Testis (tissue), 3 donors: ENCODE data around the gene RHBDL3. TPM values are rescaled to one million over a fixed set of nuclear protein-coding genes. Genes with fewer than 3 reads are reported as not detected.

ENCODE experiments used
- DNase-seq: peaks from one replicate; pipeline ENCODE4 v3.0.0-alpha.2; 2019
- H3K27ac ChIP-seq, 2 donors: fragments of 200-600 bp; sonication (generic); one replicate each; pipeline ENCODE4 v1.5.1; 2019
- H3K27me3 ChIP-seq: fragments of 200-600 bp; sonication (generic); one replicate; pipeline ENCODE4 v1.5.1; 2019
- H3K36me3 ChIP-seq: fragments of 200-600 bp; sonication (generic); one replicate; pipeline ENCODE4 v1.5.1; 2017; ENCODE audit warnings: low read depth; ENCODE audit errors: missing control alignments
- H3K4me1 ChIP-seq: fragments of 200-600 bp; sonication (generic); one replicate; pipeline ENCODE4 v1.5.1; 2019
- H3K4me3 ChIP-seq, 2 donors: fragments of 200-600 bp; sonication (generic); one replicate each; pipeline ENCODE4 v1.5.1; 2017 to 2019
- H3K9me3 ChIP-seq: fragments of 200-600 bp; sonication (generic); one replicate; pipeline ENCODE4 v1.5.1; 2017
- POLR2A ChIP-seq: fragments of 450-650 bp; IDR thresholded peaks from one replicate; pipeline ENCODE4 v1.6.1; 2017; ENCODE audit warnings: antibody characterized with exemption, mild to moderate bottlenecking, moderate library complexity
- WGBS, 2 donors: methylation state at CpG; one replicate each; pipeline ENCODE4 v1.1.5; 2018; 5-methylcytosine and 5-hydroxymethylcytosine counted together
- intact Hi-C: fragments of 100-400 bp; cut with DNase I; formaldehyde crosslinking; loops from one replicate; pipeline ENCODE4 v1.15.1; 2023; ENCODE audit warnings: low total_unique reads
- polyA plus RNA-seq: library from polyadenylated mRNA; stranded (reverse); fragments of 350-450 nt; fragmentation: Illumina TruSeq; extraction: RNeasy Lipid Tissue Mini Kit (QIAGEN cat#74804); gene quantifications from one replicate; pipeline ENCODE4 v1.2.3, GENCODE V29; 2014; ENCODE audit warnings: low read depth, low replicate concordance; ENCODE audit not compliant: insufficient read depth
- total RNA-seq, 2 donors: library from RNA; depleted of rRNA; stranded (reverse); fragments of >200 nt; gene quantifications; one replicate each; pipeline ENCODE4 v1.2.3, GENCODE V29; 2016
- TF ChIP-seq, protein P1 (sequence below), 3 experiments: fragments of 450-650 bp in 2 of 3; fragments of 200-600 bp in 1 of 3; sonication (generic) in 1 of 3; IDR thresholded peaks; one replicate each; pipeline ENCODE4 v1.5.1; 2016 to 2019; ENCODE audit warnings: antibody characterized with exemption in 3 of 3, mild to moderate bottlenecking in 2 of 3, moderate library complexity in 1 of 3

RHBDL3 gene
- total and polyA plus RNA-seq, 3 donors from 2014 or later: 3.5 to 4.5 (median 4.1) TPM

DNA sequence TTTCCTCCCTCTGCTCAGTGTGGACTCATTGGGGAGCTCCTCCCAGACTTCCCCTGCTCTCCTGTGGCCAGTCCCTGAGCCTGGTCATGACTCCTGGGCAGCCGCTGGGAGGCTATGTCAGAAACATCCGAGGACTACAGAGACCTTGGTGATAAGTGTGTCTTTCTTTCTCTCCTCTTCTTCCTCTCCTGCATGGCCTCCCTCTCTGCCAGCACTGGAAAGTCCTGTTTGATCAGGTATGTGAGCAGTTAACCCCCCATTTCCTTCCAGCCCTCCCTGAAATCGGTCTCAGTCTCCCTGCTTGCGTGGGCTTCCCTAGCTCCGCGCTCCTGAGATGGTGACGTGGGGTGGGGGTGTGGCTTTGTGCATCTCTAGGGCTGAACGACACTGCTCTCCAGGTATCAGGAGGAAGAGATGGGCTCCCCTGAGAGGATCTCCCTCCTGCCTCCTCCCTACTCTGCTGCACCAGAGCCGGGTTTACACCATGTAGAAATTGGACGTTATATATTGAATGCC is 2.1 kb downstream of the RHBDL3 start:
- no peak for DNase-seq
- Histone ChIP-seq H3K27me3 (no peaks in the 10 kb centered on the region), H3K9me3 (no peaks in the 10 kb centered on the region), H3K27ac (no peak overlapping the region), H3K4me3 (no peak overlapping the region), H3K36me3 (no peaks in the 10 kb centered on the region), H3K4me1 (peaks cover 3% of the 10 kb centered on the region)
- no peak for TF ChIP-seq POLR2A
- TF ChIP-seq, protein P1, sequence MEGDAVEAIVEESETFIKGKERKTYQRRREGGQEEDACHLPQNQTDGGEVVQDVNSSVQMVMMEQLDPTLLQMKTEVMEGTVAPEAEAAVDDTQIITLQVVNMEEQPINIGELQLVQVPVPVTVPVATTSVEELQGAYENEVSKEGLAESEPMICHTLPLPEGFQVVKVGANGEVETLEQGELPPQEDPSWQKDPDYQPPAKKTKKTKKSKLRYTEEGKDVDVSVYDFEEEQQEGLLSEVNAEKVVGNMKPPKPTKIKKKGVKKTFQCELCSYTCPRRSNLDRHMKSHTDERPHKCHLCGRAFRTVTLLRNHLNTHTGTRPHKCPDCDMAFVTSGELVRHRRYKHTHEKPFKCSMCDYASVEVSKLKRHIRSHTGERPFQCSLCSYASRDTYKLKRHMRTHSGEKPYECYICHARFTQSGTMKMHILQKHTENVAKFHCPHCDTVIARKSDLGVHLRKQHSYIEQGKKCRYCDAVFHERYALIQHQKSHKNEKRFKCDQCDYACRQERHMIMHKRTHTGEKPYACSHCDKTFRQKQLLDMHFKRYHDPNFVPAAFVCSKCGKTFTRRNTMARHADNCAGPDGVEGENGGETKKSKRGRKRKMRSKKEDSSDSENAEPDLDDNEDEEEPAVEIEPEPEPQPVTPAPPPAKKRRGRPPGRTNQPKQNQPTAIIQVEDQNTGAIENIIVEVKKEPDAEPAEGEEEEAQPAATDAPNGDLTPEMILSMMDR (IDR thresholded peaks at IDR 0.05): no peak
- WGBS, 2 donors: 47 to 74% methylated on average over 7 to 10 of the region's 10 CpGs
- intact Hi-C loops: no loop called here

DNA sequence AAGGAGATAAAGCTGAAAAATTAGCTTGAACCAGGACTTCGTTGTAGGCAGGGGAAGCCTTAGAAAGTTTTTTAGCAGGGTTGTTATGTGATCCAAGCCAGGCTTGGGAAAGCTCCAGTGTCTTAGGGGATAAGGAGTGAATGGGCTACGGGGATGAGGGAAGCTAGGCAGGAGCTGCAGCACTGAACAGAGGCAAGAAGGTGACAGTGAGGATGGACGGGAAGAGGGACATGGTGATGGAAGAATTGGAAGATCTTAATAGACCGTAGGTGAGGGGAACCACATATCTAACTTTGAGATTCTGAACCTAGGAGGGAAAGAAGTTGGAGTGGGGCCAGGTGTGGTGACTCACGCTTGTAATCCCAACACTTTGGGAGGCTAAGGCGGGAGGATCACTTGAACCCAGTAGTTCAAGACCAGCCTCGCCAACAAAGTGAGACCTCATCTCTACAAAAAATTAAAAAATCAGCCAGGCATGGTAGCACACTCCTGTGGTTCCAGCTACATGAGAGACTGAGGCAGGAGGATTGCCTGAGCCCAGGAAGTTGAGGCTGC is 3.2 kb downstream of the RHBDL3 start:
- Histone ChIP-seq H3K9me3 (no peaks in the 10 kb centered on the region), H3K36me3 (no peaks in the 10 kb centered on the region)
- intact Hi-C loops: no loop called here

DNA sequence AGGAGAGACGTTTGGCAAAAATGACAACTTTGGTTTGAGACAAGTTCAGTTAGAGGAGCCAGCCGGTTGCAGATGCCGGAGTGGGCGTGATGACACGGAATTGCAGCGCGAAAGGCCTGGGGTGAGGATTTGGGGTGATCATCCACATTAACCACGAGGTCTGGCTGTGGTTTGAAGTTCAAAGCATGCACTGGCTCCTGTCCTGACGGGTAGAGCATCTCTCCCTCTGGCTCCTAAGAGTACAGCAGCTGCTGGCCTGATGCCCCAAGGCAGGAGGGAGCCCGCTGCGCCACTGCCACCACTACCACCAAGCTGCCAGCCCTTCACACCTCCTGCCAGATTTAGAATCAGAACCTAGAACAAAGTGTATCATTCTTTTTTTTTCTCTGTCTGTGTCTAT is 3.7 kb downstream of the RHBDL3 start:
- H3K27me3 ChIP-seq: no peaks in the 10 kb centered on the region
- no peak overlapping the region for H3K27ac ChIP-seq

More for the DNA sequence above, 3.2 kb downstream of the RHBDL3 start:
- Histone ChIP-seq H3K4me1 (peaks cover 3% of the 10 kb centered on the region), H3K4me3 (no peak overlapping the region), H3K27me3 (no peaks in the 10 kb centered on the region), H3K27ac (no peak overlapping the region)
- DNase-seq: no peak
- TF ChIP-seq, protein P1 (IDR thresholded peaks at IDR 0.05): no peak
- TF ChIP-seq POLR2A: no peak
- 84 to 89% methylated on average over 7 of the region's 7 CpGs for WGBS, 2 donors

DNA sequence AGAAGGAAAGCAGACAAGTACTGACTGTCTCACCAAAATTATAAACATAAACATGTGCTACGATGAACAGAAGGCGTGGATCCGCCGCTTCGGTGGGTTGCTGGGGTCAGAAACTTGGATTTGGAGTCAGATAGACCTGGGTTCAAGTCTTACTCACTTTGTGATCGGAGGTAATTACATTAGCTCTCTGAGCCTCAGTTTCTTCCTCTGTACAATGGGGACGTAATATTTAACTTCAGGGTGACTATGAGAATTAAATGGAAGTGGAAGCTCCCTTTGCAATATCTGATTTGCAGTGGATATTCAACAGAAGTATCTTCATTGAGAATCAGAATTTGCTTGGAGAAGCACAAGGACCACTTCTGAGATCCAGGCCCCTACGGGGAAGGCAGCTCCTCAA is 6.2 kb downstream of the RHBDL3 start:
- no peak overlapping the region for H3K4me3 ChIP-seq
- no peaks in the 10 kb centered on the region for H3K36me3 ChIP-seq
- 93 to 95% methylated on average over 8 of the region's 8 CpGs for WGBS, 2 donors
- H3K9me3 ChIP-seq: no peaks in the 10 kb centered on the region
- no peak overlapping the region for H3K27ac ChIP-seq
- DNase-seq: no peak
- intact Hi-C loops: no loop called here
- TF ChIP-seq POLR2A: no peak
- TF ChIP-seq, protein P1 (IDR thresholded peaks at IDR 0.05): no peak
- no peaks in the 10 kb centered on the region for H3K4me1 ChIP-seq
- no peaks in the 10 kb centered on the region for H3K27me3 ChIP-seq

More for the DNA sequence above, 3.7 kb downstream of the RHBDL3 start:
- intact Hi-C loops: no loop called here
- TF ChIP-seq POLR2A: no peak
- TF ChIP-seq, protein P1 (IDR thresholded peaks at IDR 0.05): no peak
- WGBS, 2 donors: 80 to 84% methylated on average over 11 of the region's 11 CpGs
- Histone ChIP-seq H3K4me1 (peaks cover 3% of the 10 kb centered on the region), H3K36me3 (no peaks in the 10 kb centered on the region), H3K4me3 (no peak overlapping the region), H3K9me3 (no peaks in the 10 kb centered on the region)
- no peak for DNase-seq

DNA sequence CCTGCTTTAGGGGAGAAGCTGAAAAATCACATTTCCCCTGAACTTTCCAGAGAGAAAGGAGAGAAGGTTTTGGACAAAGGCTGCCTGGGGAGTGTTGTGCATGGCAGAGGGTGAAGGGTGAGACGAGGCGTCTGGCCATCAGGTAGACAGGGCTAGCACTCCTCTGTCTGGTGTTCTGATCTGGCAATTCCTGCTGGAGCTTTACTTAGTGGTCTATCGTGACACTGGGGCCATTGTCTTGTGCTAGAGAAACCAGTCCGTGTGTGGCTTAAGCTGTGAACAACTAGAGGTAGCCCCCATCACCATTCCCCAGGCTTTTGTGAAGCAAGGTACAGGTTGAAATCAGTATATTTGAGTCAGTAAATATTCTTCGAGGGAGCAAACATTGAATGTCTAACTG is 8.5 kb downstream of the RHBDL3 start:
- no peak overlapping the region for H3K27ac ChIP-seq
- H3K27me3 ChIP-seq: no peaks in the 10 kb centered on the region
- no peak for DNase-seq
- intact Hi-C loops: no loop called here
- no peaks in the 10 kb centered on the region for H3K9me3 ChIP-seq
- H3K4me3 ChIP-seq: no peak overlapping the region
- H3K4me1 ChIP-seq: no peaks in the 10 kb centered on the region
- WGBS, 2 donors: 74 to 89% methylated on average over 5 of the region's 5 CpGs
- H3K36me3 ChIP-seq: no peaks in the 10 kb centered on the region
- no peak for TF ChIP-seq POLR2A
- TF ChIP-seq, protein P1 (IDR thresholded peaks at IDR 0.05): no peak
